Measurements from ENCODE around the gene CACNA1E. TPM values are rescaled to one million over a fixed set of nuclear protein-coding genes. Genes with fewer than 3 reads are reported as not detected.

CACNA1E gene
- total RNA-seq, 1 experiment from 2014 or later: 0.05 TPM

- Mint-ChIP-seq H3K36me3 (ENCODE audit: insufficient read depth, unreplicated experiment) (no peaks in the 10 kb centered on the region), H3K9me3 (ENCODE audit: unreplicated experiment) (no peaks in the 10 kb centered on the region), H3K27ac (ENCODE audit: low read depth, unreplicated experiment) (no peak overlapping the region), H3K27me3 (ENCODE audit: insufficient read depth, unreplicated experiment) (no peaks in the 10 kb centered on the region), H3K4me1 (ENCODE audit: insufficient read depth, unreplicated experiment) (no peaks in the 10 kb centered on the region), H3K4me3 (ENCODE audit: unreplicated experiment) (no peak overlapping the region)
- intact Hi-C loops (cut with micrococcal nuclease): no loop called here
- DNase-seq (ENCODE audit: unreplicated experiment): no peak
- POLR2A ChIA-PET: interaction anchor here (0.6 kb wide), 1 partner anchor 13 kb away, joined by 3 read pairs; no protein-coding TSS in a partner anchor
- no TSS peak for BruUV-seq (replicated peaks)
- no peak for TF ChIP-seq CTCF (IDR thresholded peaks at IDR 0.05; ENCODE audit: unreplicated experiment)
- CTCF ChIA-PET: interaction anchor here (1.0 to 1.1 kb wide), 2 partner anchors 23 to 80 kb away, joined by 3 read pairs; no protein-coding TSS in a partner anchor
These were observed 75.8 kb downstream of the CACNA1E start for GRCh38 chr1:181559142-181559541.

- intact Hi-C loops (cut with micrococcal nuclease): no loop called here
- Mint-ChIP-seq H3K27ac (ENCODE audit: low read depth, unreplicated experiment) (no peak overlapping the region), H3K9me3 (ENCODE audit: unreplicated experiment) (no peaks in the 10 kb centered on the region), H3K4me3 (ENCODE audit: unreplicated experiment) (no peak overlapping the region), H3K4me1 (ENCODE audit: insufficient read depth, unreplicated experiment) (no peaks in the 10 kb centered on the region), H3K27me3 (ENCODE audit: insufficient read depth, unreplicated experiment) (no peaks in the 10 kb centered on the region), H3K36me3 (ENCODE audit: insufficient read depth, unreplicated experiment) (no peaks in the 10 kb centered on the region)
- CTCF ChIA-PET: interaction anchor here (0.7 to 1.6 kb wide), 2 partner anchors 19 to 97 kb away, joined by 3 to 4 read pairs; no protein-coding TSS in a partner anchor
- POLR2A ChIA-PET: no interaction called here
- BruUV-seq (replicated peaks): no TSS peak
- no peak for DNase-seq (ENCODE audit: unreplicated experiment)
- no peak for TF ChIP-seq CTCF (IDR thresholded peaks at IDR 0.05; ENCODE audit: unreplicated experiment)
These were observed 79.1 kb downstream of the CACNA1E start for GRCh38 chr1:181562395-181562794.

- ChIA-PET CTCF (interaction anchor here (0.8 to 1.2 kb wide), 2 partner anchors 16 to 368 kb away, joined by 3 read pairs; no protein-coding TSS in a partner anchor), POLR2A (interaction anchor here (0.6 kb wide), 1 partner anchor 20 kb away, joined by 4 read pairs; no protein-coding TSS in a partner anchor)
- H3K27me3 Mint-ChIP-seq (ENCODE audit: insufficient read depth, unreplicated experiment): no peaks in the 10 kb centered on the region
- BruUV-seq (replicated peaks): no TSS peak
- no peaks in the 10 kb centered on the region for H3K36me3 Mint-ChIP-seq (ENCODE audit: insufficient read depth, unreplicated experiment)
- intact Hi-C loops (cut with micrococcal nuclease): no loop called here
- H3K9me3 Mint-ChIP-seq (ENCODE audit: unreplicated experiment): no peaks in the 10 kb centered on the region
- TF ChIP-seq CTCF (IDR thresholded peaks at IDR 0.05; ENCODE audit: unreplicated experiment): no peak
- no peak for DNase-seq (ENCODE audit: unreplicated experiment)
- H3K27ac Mint-ChIP-seq (ENCODE audit: low read depth, unreplicated experiment): no peak overlapping the region
- H3K4me3 Mint-ChIP-seq (ENCODE audit: unreplicated experiment): no peak overlapping the region
- no peaks in the 10 kb centered on the region for H3K4me1 Mint-ChIP-seq (ENCODE audit: insufficient read depth, unreplicated experiment)
These were observed 85.4 kb downstream of the CACNA1E start for GRCh38 chr1:181568736-181569135.

- no peaks in the 10 kb centered on the region for H3K9me3 Mint-ChIP-seq (ENCODE audit: unreplicated experiment)
- H3K36me3 Mint-ChIP-seq (ENCODE audit: insufficient read depth, unreplicated experiment): no peaks in the 10 kb centered on the region
- no peak overlapping the region for H3K27ac Mint-ChIP-seq (ENCODE audit: low read depth, unreplicated experiment)
- peaks cover 25% of the 10 kb centered on the region for H3K27me3 Mint-ChIP-seq (ENCODE audit: insufficient read depth, unreplicated experiment)
- intact Hi-C loops (cut with micrococcal nuclease): no loop called here
- DNase-seq (ENCODE audit: unreplicated experiment): no peak
- no peaks in the 10 kb centered on the region for H3K4me1 Mint-ChIP-seq (ENCODE audit: insufficient read depth, unreplicated experiment)
- no TSS peak for BruUV-seq (replicated peaks)
- CTCF ChIA-PET: no interaction called here
- POLR2A ChIA-PET: interaction anchor here (1.3 kb wide), 1 partner anchor 12 kb away, joined by 3 read pairs; no protein-coding TSS in a partner anchor
- no peak for TF ChIP-seq CTCF (IDR thresholded peaks at IDR 0.05; ENCODE audit: unreplicated experiment)
- H3K4me3 Mint-ChIP-seq (ENCODE audit: unreplicated experiment): no peak overlapping the region
These were observed 94.2 kb downstream of the CACNA1E start for GRCh38 chr1:181577475-181577874.

Data from MCF 10A (cell line).